Endothelial cell of umbilical vein (primary cell): ENCODE results near the gene RPLP2. TPM values are rescaled to one million over a fixed set of nuclear protein-coding genes. Genes with fewer than 3 reads are reported as not detected.

Experiments used
- BruUV-seq: library from RNA; stranded (reverse); fragments of 400-500 nt; replicated peaks from 2 replicates; lab custom pipeline; 2021; lab: Mats Ljungman, UMichigan
- CTCF ChIA-PET: fragments of 300-600, 350-600 bp; sonication (Branson Sonifier 250); formaldehyde crosslinking; loops from one replicate; lab custom pipeline; 2021; ENCODE audit warnings: antibody characterized with exemption, inconsistent platforms; lab: Charles Lee
- POLR2A ChIA-PET: fragments of 300-600, 350-600 bp; sonication (Branson Sonifier 250); formaldehyde crosslinking; loops from one replicate; lab custom pipeline; 2021; ENCODE audit warnings: antibody characterized with exemption, inconsistent platforms; lab: Charles Lee
- DNase-seq: peaks from one replicate; pipeline ENCODE4 v3.0.0-alpha.2; 2011; ENCODE audit warnings: low read depth, low spot score
- FAIRE-seq: peaks from 2 replicates; lab custom pipeline; 2011; peaks lifted over from hg19 to GRCh38; lab: Jason Lieb, UNC
- H2AFZ ChIP-seq: 2 replicates; pipeline ENCODE4 v1.6.0; 2012; ENCODE audit warnings: low read depth, low read length, control low read depth, inconsistent platforms
- H3K27ac ChIP-seq: 2 replicates; pipeline ENCODE4 v1.5.1; 2011; ENCODE audit warnings: low read depth, mild to moderate bottlenecking, control low read depth, low read length, moderate library complexity; ENCODE audit not compliant: insufficient read depth
- H3K27me3 ChIP-seq, 2 experiments: 2 replicates each; pipeline versions ENCODE4 v1.6.0 to v1.6.1; 2011; ENCODE audit warnings: low read length in 2 of 2, mixed read lengths in 1 of 2; ENCODE audit not compliant: control insufficient read depth in 2 of 2, insufficient read depth in 2 of 2
- H3K36me3 ChIP-seq, 2 experiments: 2 replicates in 1 of 2; 3 replicates in 1 of 2; pipeline ENCODE4 v1.5.1; 2011; ENCODE audit warnings: low read length in 2 of 2, mild to moderate bottlenecking in 1 of 2, moderate library complexity in 1 of 2; ENCODE audit not compliant: control insufficient read depth in 2 of 2, insufficient read depth in 2 of 2; ENCODE audit errors: extremely low read depth in 1 of 2
- H3K4me1 ChIP-seq: 3 replicates; pipeline ENCODE4 v1.5.1; 2011; ENCODE audit warnings: mild to moderate bottlenecking, low read length; ENCODE audit not compliant: control insufficient read depth, insufficient read depth; ENCODE audit errors: extremely low read depth
- H3K4me2 ChIP-seq: 2 replicates; pipeline ENCODE4 v1.6.1; 2011; ENCODE audit warnings: low read length, control low read depth, mixed read lengths; ENCODE audit not compliant: insufficient read depth
- H3K4me3 ChIP-seq, 3 experiments: fragments of 200-600 bp in 1 of 3; sonication (generic), shearing (Covaris generic) in 1 of 3; replicated peaks in 1 of 3; 2 replicates each; pipeline ENCODE4 v1.5.1; 2011 to 2016; ENCODE audit warnings: control low read depth in 3 of 3, low read length in 3 of 3, mild to moderate bottlenecking in 2 of 3, inconsistent platforms in 1 of 3, low read depth in 1 of 3, moderate library complexity in 1 of 3; ENCODE audit not compliant: insufficient read depth in 1 of 3
- H3K79me2 ChIP-seq: 2 replicates; pipeline ENCODE4 v1.6.0; 2012; ENCODE audit warnings: low read length, inconsistent platforms; ENCODE audit not compliant: control insufficient read depth, insufficient read depth
- H3K9ac ChIP-seq: replicated peaks from 2 replicates; pipeline ENCODE3; 2011; ENCODE audit warnings: low read length, control low read depth; ENCODE audit not compliant: insufficient read depth; ENCODE audit errors: extremely low read depth
- H3K9me1 ChIP-seq: replicated peaks from 3 replicates; pipeline ENCODE4 v1.6.0; 2011; ENCODE audit warnings: mild to moderate bottlenecking, low read length; ENCODE audit not compliant: control insufficient read depth, insufficient read depth; ENCODE audit errors: extremely low read depth
- H3K9me3 ChIP-seq: replicated peaks from 2 replicates; pipeline ENCODE4 v1.5.1; 2012; ENCODE audit warnings: low read length, inconsistent platforms; ENCODE audit not compliant: control insufficient read depth, insufficient read depth
- H4K20me1 ChIP-seq: replicated peaks from 2 replicates; pipeline ENCODE3; 2011; ENCODE audit warnings: mild to moderate bottlenecking, low read length; ENCODE audit not compliant: control insufficient read depth, insufficient read depth; ENCODE audit errors: extremely low read depth
- EZH2 ChIP-seq: IDR thresholded peaks from 2 replicates; pipeline ENCODE4 v1.6.1; 2012; ENCODE audit warnings: borderline replicate concordance, low read depth, mild to moderate bottlenecking, moderate library complexity, low read length, inconsistent platforms; ENCODE audit not compliant: severe bottlenecking
- FOS ChIP-seq: IDR thresholded peaks from 2 replicates; pipeline ENCODE4 v1.6.1; 2011; ENCODE audit warnings: mild to moderate bottlenecking, low read length, moderate library complexity, borderline replicate concordance; ENCODE audit not compliant: insufficient read depth
- GATA2 ChIP-seq: IDR thresholded peaks from 2 replicates; pipeline ENCODE4 v1.7.0; 2011; ENCODE audit warnings: low read depth, mild to moderate bottlenecking, moderate library complexity, mixed read lengths, low read length; ENCODE audit not compliant: insufficient read length, insufficient read depth
- JUN ChIP-seq: IDR thresholded peaks from 2 replicates; pipeline ENCODE4 v1.6.1; 2011; ENCODE audit warnings: borderline replicate concordance, low read depth; ENCODE audit not compliant: insufficient read length, insufficient read depth
- MYC ChIP-seq: IDR thresholded peaks from one replicate; pipeline ENCODE4 v1.6.1; 2011; ENCODE audit warnings: mild to moderate bottlenecking, low read depth, low read length
- POLR2A ChIP-seq: IDR thresholded peaks from 2 replicates; pipeline ENCODE4 v1.6.1; 2012; ENCODE audit warnings: low read depth, mild to moderate bottlenecking, control low read depth, low read length
- POLR2AphosphoS5 ChIP-seq: IDR thresholded peaks from 2 replicates; pipeline ENCODE4 v1.6.1; 2012; ENCODE audit warnings: low read depth, mild to moderate bottlenecking, control low read depth, low read length, moderate library complexity; ENCODE audit not compliant: insufficient read depth
- dilution Hi-C: fragments of 300-500 bp; cut with MboI; formaldehyde crosslinking; loops from one replicate; pipeline ENCODE4 v1.15.0; 2019; ENCODE audit warnings: low sequenced_read_pairs; ENCODE audit not compliant: extremely low pct_ligation_motif_present
- intact Hi-C: fragments of 100-400 bp; cut with micrococcal nuclease; formaldehyde crosslinking; loops from one replicate; pipeline ENCODE4 v1.10.0; 2022
- polyA plus RNA-seq, 4 experiments: library from polyadenylated mRNA; depleted of rRNA in 3 of 4; stranded (reverse) in 3 of 4; unstranded in 1 of 4; fragments of >200 nt; gene quantifications; 2 replicates each; pipeline versions ENCODE4 v1.2.1 to v1.2.3, GENCODE V29; 2011 to 2012; ENCODE audit warnings: missing spikeins in 1 of 4
- total RNA-seq: library from RNA; stranded (reverse); gene quantifications from 2 replicates; pipeline ENCODE4 v1.2.3, GENCODE V29; 2021
- TF ChIP-seq, protein P1 (sequence below): IDR thresholded peaks from 2 replicates; pipeline ENCODE4 v1.6.1; 2011; ENCODE audit not compliant: insufficient read depth, insufficient read length
- TF ChIP-seq, protein P2 (sequence below), 2 donors: IDR thresholded peaks; 1 replicate in 1 of 2; 2 replicates in 1 of 2; pipeline ENCODE4 v1.5.1; 2011; ENCODE audit warnings: low read length in 2 of 2, mild to moderate bottlenecking in 2 of 2, moderate library complexity in 2 of 2, control low read depth in 1 of 2, inconsistent platforms in 1 of 2, low read depth in 1 of 2; ENCODE audit not compliant: insufficient read depth in 1 of 2; ENCODE audit errors: extremely low read depth in 1 of 2

The RPLP2 gene
- total and polyA plus RNA-seq, 2 donors (not counting 3 experiments of a cell fraction or from before 2014, with no cell fraction given), result 1,579 to 1,739 TPM

DNA sequence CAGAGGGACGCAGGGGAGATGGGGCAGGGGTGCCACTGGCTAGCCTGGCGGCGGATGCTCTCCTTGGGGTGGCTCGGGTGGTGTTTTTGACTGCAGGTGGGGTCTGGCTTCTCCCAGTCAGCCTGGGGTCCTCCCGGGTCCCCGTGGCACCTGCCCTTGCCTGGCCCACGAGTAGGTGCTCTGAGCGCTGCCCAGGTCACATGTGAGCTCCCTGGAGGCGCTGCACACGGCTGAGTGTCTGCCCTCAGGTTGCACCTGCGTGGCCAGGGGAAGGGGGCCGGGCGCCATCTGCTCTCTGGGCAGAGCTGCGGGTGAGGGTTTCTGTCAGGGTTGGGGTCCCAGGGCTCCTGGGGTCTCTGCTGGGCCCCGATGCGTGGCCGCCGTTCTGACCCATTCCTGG is 38.1 kb downstream of the RPLP2 start:
- FAIRE-seq, result no peak
- POLR2A ChIA-PET, result no interaction called here
- peaks cover 13% of the 10 kb centered on the region for H3K79me2 ChIP-seq

More for the DNA sequence above, 38.1 kb downstream of the RPLP2 start:
- no peak for TF ChIP-seq MYC
- TF ChIP-seq, protein P1, sequence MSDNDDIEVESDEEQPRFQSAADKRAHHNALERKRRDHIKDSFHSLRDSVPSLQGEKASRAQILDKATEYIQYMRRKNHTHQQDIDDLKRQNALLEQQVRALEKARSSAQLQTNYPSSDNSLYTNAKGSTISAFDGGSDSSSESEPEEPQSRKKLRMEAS, result no peak
- TF ChIP-seq, protein P2, sequence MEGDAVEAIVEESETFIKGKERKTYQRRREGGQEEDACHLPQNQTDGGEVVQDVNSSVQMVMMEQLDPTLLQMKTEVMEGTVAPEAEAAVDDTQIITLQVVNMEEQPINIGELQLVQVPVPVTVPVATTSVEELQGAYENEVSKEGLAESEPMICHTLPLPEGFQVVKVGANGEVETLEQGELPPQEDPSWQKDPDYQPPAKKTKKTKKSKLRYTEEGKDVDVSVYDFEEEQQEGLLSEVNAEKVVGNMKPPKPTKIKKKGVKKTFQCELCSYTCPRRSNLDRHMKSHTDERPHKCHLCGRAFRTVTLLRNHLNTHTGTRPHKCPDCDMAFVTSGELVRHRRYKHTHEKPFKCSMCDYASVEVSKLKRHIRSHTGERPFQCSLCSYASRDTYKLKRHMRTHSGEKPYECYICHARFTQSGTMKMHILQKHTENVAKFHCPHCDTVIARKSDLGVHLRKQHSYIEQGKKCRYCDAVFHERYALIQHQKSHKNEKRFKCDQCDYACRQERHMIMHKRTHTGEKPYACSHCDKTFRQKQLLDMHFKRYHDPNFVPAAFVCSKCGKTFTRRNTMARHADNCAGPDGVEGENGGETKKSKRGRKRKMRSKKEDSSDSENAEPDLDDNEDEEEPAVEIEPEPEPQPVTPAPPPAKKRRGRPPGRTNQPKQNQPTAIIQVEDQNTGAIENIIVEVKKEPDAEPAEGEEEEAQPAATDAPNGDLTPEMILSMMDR (IDR thresholded peaks at IDR 0.05; ENCODE audit: extremely low read depth in 1 of 2, insufficient read depth in 1 of 2, low read depth in 1 of 2, low read length in 2 of 2), result no peak
- TF ChIP-seq POLR2AphosphoS5, result no peak
- TF ChIP-seq EZH2, result no peak
- no peak for TF ChIP-seq FOS
- no peak for TF ChIP-seq POLR2A
- TF ChIP-seq JUN, result no peak
- no peak for TF ChIP-seq GATA2
- Histone ChIP-seq H3K27me3 (no peaks in the 10 kb centered on the region), H3K9me1 (no peaks in the 10 kb centered on the region), H3K36me3 (no peaks in the 10 kb centered on the region), H3K4me3 (no peak overlapping the region), H3K4me1 (peaks cover 29% of the 10 kb centered on the region), H3K27ac (no peak overlapping the region), H3K9ac (no peak overlapping the region), H3K4me2 (no peak overlapping the region), H4K20me1 (no peaks in the 10 kb centered on the region), H3K9me3 (no peaks in the 10 kb centered on the region), H2AFZ (no peak overlapping the region)
- intact Hi-C loops (loop anchor here (1.0 to 5.0 kb wide), 2 partner anchors 129 to 203 kb away; no protein-coding TSS in a partner anchor), dilution Hi-C loops (no loop called here)
- no peak for DNase-seq
- no TSS peak for BruUV-seq
- CTCF ChIA-PET, result interaction anchor here (0.6 to 3.3 kb wide), 12 partner anchors 9 to 203 kb away, joined by 3 to 46 read pairs (median 4); no protein-coding TSS in a partner anchor
